NCI-H2081 treated with DMSO at 0.1 percent for 48 hours (cell line): ENCODE measurements around the gene MAN2A2.
"Not testable (repeated sequence)": the region's sequence is repeated elsewhere in the genome, so short reads cannot be mapped to it uniquely, and the experiment has no call there.

Experiments used
- DNase-seq: peaks from one replicate; lab custom pipeline; 2025; lab: John Stamatoyannopoulos, UW

The MAN2A2 gene

GRCh38 chr15:90904746-90905145 is 1.6 kb downstream of the MAN2A2 start:
- DNase-seq, result no peak

GRCh38 chr15:90905306-90906180 is 2.4 kb downstream of the MAN2A2 start:
- DNase-seq, result no peak

- DNase-seq, result no peak
Observed at GRCh38 chr15:90906181-90906849, 3.2 kb downstream of the MAN2A2 start.

- no peak for DNase-seq
Observed at GRCh38 chr15:90907051-90907660, 4.1 kb downstream of the MAN2A2 start.

- no peak for DNase-seq
Observed at GRCh38 chr15:90907838-90908507, 4.9 kb downstream of the MAN2A2 start.

GRCh38 chr15:90909449-90909848 is 6.3 kb downstream of the MAN2A2 start:
- DNase-seq, result not testable (repeated sequence)

- DNase-seq, result no peak
Observed at GRCh38 chr15:90909976-90910375, 6.9 kb downstream of the MAN2A2 start.

GRCh38 chr15:90910441-90911301 is 7.6 kb downstream of the MAN2A2 start:
- DNase-seq, result no peak

- no peak for DNase-seq
Observed at GRCh38 chr15:90911302-90911623, 8.2 kb downstream of the MAN2A2 start.

- no peak for DNase-seq
Observed at GRCh38 chr15:90911906-90912769, 9.0 kb downstream of the MAN2A2 start.

- no peak for DNase-seq
Observed at GRCh38 chr15:90912770-90913075, 9.6 kb downstream of the MAN2A2 start.

GRCh38 chr15:90913398-90913944 is 10.4 kb downstream of the MAN2A2 start:
- DNase-seq, result no peak

GRCh38 chr15:90914305-90915080 is 11.4 kb downstream of the MAN2A2 start:
- no peak for DNase-seq

- no peak for DNase-seq
Observed at GRCh38 chr15:90915216-90915807, 12.2 kb downstream of the MAN2A2 start.

GRCh38 chr15:90915808-90916440 is 12.8 kb downstream of the MAN2A2 start:
- no peak for DNase-seq

- DNase-seq, result no peak
Observed at GRCh38 chr15:90916461-90916860, 13.4 kb downstream of the MAN2A2 start.

GRCh38 chr15:90917569-90917968 is 14.5 kb downstream of the MAN2A2 start:
- no peak for DNase-seq

- no peak for DNase-seq
Observed at GRCh38 chr15:90918034-90918788, 15.1 kb downstream of the MAN2A2 start.
